IMR-90 (cell line): ENCODE data around the gene NCKAP5.

Experiments
- CTCF ChIP-seq: conservative IDR thresholded peaks from 2 replicates; pipeline ENCODE4 v1.5.1; 2012; ENCODE audit warnings: mild to moderate bottlenecking, low read depth, low read length, improper control_type of control experiment
- POLR2A ChIP-seq: IDR thresholded peaks from 2 replicates; pipeline ENCODE4 v1.6.1; 2012; ENCODE audit warnings: mild to moderate bottlenecking, low read depth, low read length

- no peak for TF ChIP-seq POLR2A
- TF ChIP-seq CTCF = no peak
Observed at GRCh38 chr2:132859590-132859989, 708.7 kb downstream of the NCKAP5 start.
